Mesendoderm (in vitro differentiated cells): Measurements from ENCODE around the gene SHANK1.

ENCODE experiments used
- DNase-seq: peaks from one replicate; pipeline ENCODE4 v3.0.0; 2013
- H2AK5ac ChIP-seq: 2 replicates; pipeline ENCODE4 v1.6.1; 2013; ENCODE audit warnings: low read length, inconsistent platforms
- H2BK120ac ChIP-seq: 2 replicates; pipeline ENCODE4 v1.6.1; 2013; ENCODE audit warnings: low read depth, mild to moderate bottlenecking, low read length, moderate library complexity, mixed read lengths
- H2BK15ac ChIP-seq: replicated peaks from 2 replicates; pipeline ENCODE4 v1.6.1; 2013; ENCODE audit warnings: low read depth, mild to moderate bottlenecking, moderate library complexity
- H2BK5ac ChIP-seq: 2 replicates; pipeline ENCODE4 v1.6.1; 2013; ENCODE audit warnings: low read length, inconsistent platforms
- H3K18ac ChIP-seq: 2 replicates; pipeline ENCODE4 v1.6.1; 2013; ENCODE audit warnings: mild to moderate bottlenecking, low read length, mixed read lengths
- H3K23ac ChIP-seq: one replicate; pipeline ENCODE4 v1.6.1; 2013; ENCODE audit warnings: low read length
- H3K27ac ChIP-seq: 2 replicates; pipeline ENCODE4 v1.5.1; 2013; ENCODE audit warnings: low read depth, mild to moderate bottlenecking, inconsistent platforms, low read length, moderate library complexity
- H3K27me3 ChIP-seq: 2 replicates; pipeline ENCODE4 v1.6.1; 2013; ENCODE audit warnings: low read length, control low read depth, mild to moderate bottlenecking, inconsistent platforms; ENCODE audit not compliant: insufficient read depth, poor library complexity
- H3K36me3 ChIP-seq: 2 replicates; pipeline ENCODE4 v1.6.1; 2013; ENCODE audit warnings: low read length, inconsistent platforms; ENCODE audit not compliant: control insufficient read depth, insufficient read depth
- H3K4ac ChIP-seq: one replicate; pipeline ENCODE4 v1.6.1; 2013; ENCODE audit warnings: low read depth, mild to moderate bottlenecking, low read length, moderate library complexity
- H3K4me1 ChIP-seq: 2 replicates; pipeline ENCODE4 v1.6.1; 2013; ENCODE audit warnings: low read depth, low read length, inconsistent platforms; ENCODE audit not compliant: control insufficient read depth
- H3K4me2 ChIP-seq: 2 replicates; pipeline ENCODE4 v1.6.1; 2013; ENCODE audit warnings: low read length
- H3K4me3 ChIP-seq: 2 replicates; pipeline ENCODE4 v1.5.1; 2013; ENCODE audit warnings: mild to moderate bottlenecking, low read length
- H3K56ac ChIP-seq: one replicate; pipeline ENCODE4 v1.6.1; 2013; ENCODE audit warnings: low read length
- H3K79me1 ChIP-seq: 2 replicates; pipeline ENCODE4 v1.6.1; 2013; ENCODE audit warnings: low read length, inconsistent platforms
- H3K79me2 ChIP-seq: 2 replicates; pipeline ENCODE4 v1.6.1; 2013; ENCODE audit warnings: mild to moderate bottlenecking, low read length; ENCODE audit not compliant: control insufficient read depth, insufficient read depth
- H3K9ac ChIP-seq: 2 replicates; pipeline ENCODE4 v1.6.1; 2013; ENCODE audit warnings: low read length, inconsistent platforms
- H4K5ac ChIP-seq: one replicate; pipeline ENCODE4 v1.6.1; 2013; ENCODE audit warnings: low read length
- H4K8ac ChIP-seq: one replicate; pipeline ENCODE4 v1.6.1; 2013; ENCODE audit warnings: low read depth, mild to moderate bottlenecking, control low read depth, low read length, moderate library complexity
- WGBS: extraction: QIAGEN DNeasy Blood & Tissue Kit; methylation state at CpG from one replicate; pipeline ENCODE4 v1.1.7; 2013; ENCODE audit warnings: low lambda C conversion rate, missing lambda C conversion rate; ENCODE audit not compliant: insufficient coverage; ENCODE audit errors: extremely low coverage; 5-methylcytosine and 5-hydroxymethylcytosine counted together

SHANK1 gene

DNA sequence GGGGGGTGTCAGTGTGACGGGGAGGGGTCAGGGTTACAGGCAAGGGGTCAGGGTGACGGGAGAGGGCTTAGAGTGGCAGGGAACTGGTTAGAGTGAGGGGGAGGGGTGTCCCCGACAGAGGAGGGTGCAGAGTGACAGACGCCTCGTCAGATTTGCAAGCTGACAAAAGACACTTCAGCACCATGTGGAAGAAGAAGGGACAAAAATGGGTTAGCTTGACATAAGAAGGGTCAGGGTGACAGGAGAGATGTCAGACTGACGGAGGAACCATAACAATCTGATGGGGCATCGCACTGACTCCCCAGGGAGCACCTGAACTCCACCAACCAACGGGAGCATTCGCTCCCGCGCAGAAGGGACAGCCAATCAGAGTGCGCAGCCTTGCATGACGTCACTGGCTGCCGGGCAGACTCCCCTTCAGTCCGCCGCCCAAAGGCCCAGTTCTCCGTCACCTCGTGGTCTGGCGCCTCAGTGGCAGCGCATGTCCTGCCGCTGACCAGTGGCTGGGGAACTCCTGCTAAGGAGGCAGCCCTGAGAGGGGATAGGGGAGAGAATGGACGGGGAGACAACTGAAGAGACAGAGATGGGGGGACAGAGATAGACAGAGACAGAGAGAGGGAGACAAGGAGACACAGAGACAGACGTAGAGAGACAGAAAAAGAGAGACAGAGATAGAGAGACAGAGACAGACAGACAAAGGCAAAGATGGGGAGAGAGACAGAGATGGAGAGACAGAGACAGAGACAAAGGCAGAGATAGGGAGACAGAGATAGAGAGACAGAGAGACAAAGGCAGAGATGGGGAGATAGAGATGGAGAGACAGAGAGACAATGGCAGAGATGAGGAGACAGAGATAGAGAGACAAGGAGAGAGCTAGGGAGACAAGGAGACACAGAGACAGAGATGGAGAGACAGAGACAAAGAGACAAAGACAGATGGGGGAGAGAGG is 40.2 kb downstream of the SHANK1 start:
- WGBS: no CpG with 5 or more reads among the region's 23 CpGs
- no peak overlapping the region for H3K23ac ChIP-seq
- no peak overlapping the region for H3K56ac ChIP-seq
- H3K79me2 ChIP-seq: no peaks in the 10 kb centered on the region
- no peak overlapping the region for H3K4ac ChIP-seq
- H3K4me1 ChIP-seq: no peaks in the 10 kb centered on the region
- no peak overlapping the region for H2BK15ac ChIP-seq
- no peaks in the 10 kb centered on the region for H3K79me1 ChIP-seq
- H3K27me3 ChIP-seq: peaks cover 2% of the 10 kb centered on the region
- no peak overlapping the region for H3K4me2 ChIP-seq
- H3K9ac ChIP-seq: no peak overlapping the region
- no peak overlapping the region for H2BK5ac ChIP-seq
- H3K36me3 ChIP-seq: no peaks in the 10 kb centered on the region
- no peak overlapping the region for H3K4me3 ChIP-seq
- H2AK5ac ChIP-seq: no peak overlapping the region
- DNase-seq: peak; percentile 70
- no peak overlapping the region for H3K18ac ChIP-seq
- H3K27ac ChIP-seq: no peak overlapping the region
- H4K8ac ChIP-seq: no peak overlapping the region
- no peak overlapping the region for H2BK120ac ChIP-seq
- no peak overlapping the region for H4K5ac ChIP-seq

DNA sequence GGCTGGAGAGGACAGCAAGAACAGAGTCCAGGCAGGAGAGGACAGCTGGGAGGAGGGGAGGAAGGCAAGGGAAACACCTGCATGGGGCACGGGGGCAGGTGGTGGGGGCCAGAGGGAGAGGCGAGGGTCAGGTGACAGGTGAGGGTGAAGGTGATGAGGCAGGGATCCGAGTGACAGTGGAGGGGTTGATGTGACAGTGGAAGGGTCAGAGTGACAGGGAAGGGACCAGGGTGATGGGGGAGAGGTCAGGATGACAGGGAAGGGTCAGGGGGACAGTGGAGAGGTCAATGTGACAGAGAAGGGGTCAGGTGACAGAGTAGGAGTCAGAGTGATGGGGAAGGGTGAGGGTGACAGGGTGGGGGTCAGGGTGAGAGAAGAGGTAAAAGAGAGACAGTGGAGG is 41.3 kb downstream of the SHANK1 start:
- H3K18ac ChIP-seq: no peak overlapping the region
- H3K79me2 ChIP-seq: no peaks in the 10 kb centered on the region
- H2BK5ac ChIP-seq: no peak overlapping the region
- H3K4me3 ChIP-seq: no peak overlapping the region
- no peak overlapping the region for H3K9ac ChIP-seq
- no peaks in the 10 kb centered on the region for H3K4me1 ChIP-seq
- H3K4me2 ChIP-seq: no peak overlapping the region
- no peak overlapping the region for H3K56ac ChIP-seq
- no peak overlapping the region for H3K4ac ChIP-seq
- no CpG with 5 or more reads among the region's 3 CpGs for WGBS
- no peak for DNase-seq
- no peak overlapping the region for H4K8ac ChIP-seq
- H3K36me3 ChIP-seq: no peaks in the 10 kb centered on the region
- H2BK15ac ChIP-seq: no peak overlapping the region
- H3K23ac ChIP-seq: no peak overlapping the region
- no peak overlapping the region for H4K5ac ChIP-seq
- no peaks in the 10 kb centered on the region for H3K79me1 ChIP-seq
- no peak overlapping the region for H3K27ac ChIP-seq
- H3K27me3 ChIP-seq: peaks cover 2% of the 10 kb centered on the region
- H2AK5ac ChIP-seq: no peak overlapping the region
- no peak overlapping the region for H2BK120ac ChIP-seq

DNA sequence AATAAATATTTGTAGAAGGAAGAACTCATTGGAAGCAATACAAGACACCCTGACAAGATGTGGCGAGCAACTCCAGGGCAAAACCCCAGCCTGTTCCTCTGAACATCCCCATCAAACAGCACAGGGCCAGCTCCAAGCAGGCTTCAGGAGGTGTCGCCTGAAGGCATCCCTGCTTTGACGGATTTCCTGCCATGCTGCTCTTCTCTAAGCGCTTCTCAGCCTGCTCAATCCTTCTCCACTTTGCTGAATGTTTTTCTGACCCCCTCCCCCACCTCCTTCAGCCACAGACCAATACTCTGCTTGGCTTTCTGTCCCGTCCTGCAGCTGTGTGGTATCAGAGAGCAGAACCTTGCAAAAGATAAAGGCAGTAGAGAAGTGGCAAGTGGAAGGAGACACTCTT is 42.0 kb downstream of the SHANK1 start:
- no peaks in the 10 kb centered on the region for H3K4me1 ChIP-seq
- no peak overlapping the region for H3K4ac ChIP-seq
- H4K5ac ChIP-seq: no peak overlapping the region
- H3K27me3 ChIP-seq: peaks cover 7% of the 10 kb centered on the region
- H3K18ac ChIP-seq: no peak overlapping the region
- H2BK5ac ChIP-seq: no peak overlapping the region
- no peak overlapping the region for H3K23ac ChIP-seq
- DNase-seq: no peak
- H3K36me3 ChIP-seq: no peaks in the 10 kb centered on the region
- H3K4me3 ChIP-seq: no peak overlapping the region
- H3K79me2 ChIP-seq: no peaks in the 10 kb centered on the region
- no peak overlapping the region for H2AK5ac ChIP-seq
- no CpG with 5 or more reads among the region's 5 CpGs for WGBS
- H3K9ac ChIP-seq: no peak overlapping the region
- H3K27ac ChIP-seq: no peak overlapping the region
- no peak overlapping the region for H3K4me2 ChIP-seq
- H2BK120ac ChIP-seq: no peak overlapping the region
- no peak overlapping the region for H4K8ac ChIP-seq
- no peak overlapping the region for H2BK15ac ChIP-seq
- no peak overlapping the region for H3K56ac ChIP-seq
- H3K79me1 ChIP-seq: no peaks in the 10 kb centered on the region

DNA sequence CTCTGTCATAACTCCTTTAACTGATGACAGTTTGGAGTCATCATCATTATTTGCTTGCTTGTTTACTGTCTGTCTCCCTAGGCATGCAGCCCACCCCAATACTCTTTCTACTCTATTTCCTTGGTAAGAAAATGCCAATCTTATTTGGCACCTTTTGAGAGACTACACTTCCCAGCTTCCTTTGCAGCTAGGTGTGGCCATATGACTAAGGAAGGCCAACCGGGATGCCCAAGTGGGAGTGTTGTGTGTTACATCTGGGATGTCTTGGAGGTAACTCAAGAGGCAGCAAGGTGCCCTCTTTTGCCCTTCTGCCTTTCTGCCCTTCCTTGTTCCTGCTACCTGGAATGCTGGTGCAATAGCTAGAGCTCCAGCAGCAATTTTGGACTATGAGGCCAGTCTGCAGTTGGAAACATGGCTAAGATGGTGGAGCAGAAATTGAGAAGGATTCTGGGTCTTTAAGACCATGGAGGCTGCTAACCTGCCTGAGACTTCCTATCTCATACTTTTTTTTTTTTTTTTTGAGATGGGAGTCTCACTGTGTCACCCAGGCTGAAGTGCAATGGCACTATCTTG is 42.9 kb downstream of the SHANK1 start:
- Histone ChIP-seq H2AK5ac (no peak overlapping the region), H3K79me2 (no peaks in the 10 kb centered on the region), H2BK15ac (no peak overlapping the region), H2BK120ac (no peak overlapping the region), H3K27ac (no peak overlapping the region), H3K4me2 (no peak overlapping the region), H3K79me1 (no peaks in the 10 kb centered on the region), H3K18ac (no peak overlapping the region), H3K27me3 (peaks cover 7% of the 10 kb centered on the region), H3K56ac (no peak overlapping the region), H4K8ac (no peak overlapping the region), H3K4me1 (no peaks in the 10 kb centered on the region), H4K5ac (no peak overlapping the region), H3K36me3 (no peaks in the 10 kb centered on the region), H3K4me3 (no peak overlapping the region), H3K23ac (no peak overlapping the region), H3K9ac (no peak overlapping the region), H3K4ac (no peak overlapping the region), H2BK5ac (no peak overlapping the region)
- no peak for DNase-seq
- no CpG with 5 or more reads among the region's 1 CpG for WGBS

DNA sequence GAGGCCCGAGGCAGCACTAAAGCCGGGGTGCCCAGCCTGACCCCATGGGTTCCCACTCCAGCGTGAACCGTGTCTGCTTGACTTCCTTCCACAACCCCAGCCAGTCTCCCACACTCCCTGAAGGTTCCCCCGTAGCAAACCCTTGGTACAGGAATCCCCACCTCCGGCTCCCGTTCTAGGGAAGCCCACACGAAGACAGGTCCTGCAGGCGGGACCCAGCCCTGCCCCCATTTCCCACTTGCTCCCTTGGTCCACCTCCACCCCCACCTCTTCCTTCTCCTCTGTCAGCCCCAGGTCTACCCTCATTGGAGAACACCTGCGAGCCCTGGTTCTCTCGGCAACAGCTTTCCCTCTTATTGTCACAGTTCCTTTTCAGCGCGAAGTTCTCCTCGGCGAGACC is 46.5 kb downstream of the SHANK1 start:
- H3K4ac ChIP-seq: no peak overlapping the region
- no CpG with 5 or more reads among the region's 15 CpGs for WGBS
- no peak overlapping the region for H3K18ac ChIP-seq
- no peaks in the 10 kb centered on the region for H3K36me3 ChIP-seq
- no peak overlapping the region for H2BK120ac ChIP-seq
- no peak overlapping the region for H2BK15ac ChIP-seq
- H3K79me1 ChIP-seq: no peaks in the 10 kb centered on the region
- no peak for DNase-seq
- peaks cover 22% of the 10 kb centered on the region for H3K27me3 ChIP-seq
- H3K4me3 ChIP-seq: no peak overlapping the region
- no peaks in the 10 kb centered on the region for H3K79me2 ChIP-seq
- H4K8ac ChIP-seq: no peak overlapping the region
- no peak overlapping the region for H4K5ac ChIP-seq
- H3K23ac ChIP-seq: no peak overlapping the region
- no peak overlapping the region for H3K4me2 ChIP-seq
- H3K27ac ChIP-seq: no peak overlapping the region
- H2BK5ac ChIP-seq: no peak overlapping the region
- H3K9ac ChIP-seq: no peak overlapping the region
- H2AK5ac ChIP-seq: no peak overlapping the region
- H3K4me1 ChIP-seq: no peaks in the 10 kb centered on the region
- H3K56ac ChIP-seq: no peak overlapping the region
